ENCODE measurements around the gene IFIT2.

GRCh38 chr10:89307269-89307577, 5.4 kb downstream of the IFIT2 start:
- TF ChIP-seq EZH2 (IDR thresholded peaks at IDR 0.05; ENCODE audit: insufficient read depth, poor library complexity, severe bottlenecking): no peak
- no peak for TF ChIP-seq EZH2phosphoT487 (IDR thresholded peaks at IDR 0.05; ENCODE audit: insufficient read depth, low read depth)
